Femur (tissue), 1 donor: ENCODE data around the gene ALG3.

ENCODE experiments used
- DNase-seq: peaks from one replicate; pipeline ENCODE4 v3.0.0-alpha.2; 2017

ALG3 gene

GRCh38 chr3:184192889-184193288, 55.9 kb downstream of the ALG3 start:
- DNase-seq = no peak
